B cell (primary cell): Measurements from ENCODE around the gene ELMO3. TPM values are rescaled to one million over a fixed set of nuclear protein-coding genes. Genes with fewer than 3 reads are reported as not detected.

Experiments used
- ATAC-seq: fragments of 200-7000 bp; cut with Tn5 transposase; one replicate; pipeline ENCODE4 v1.10.0; 2021; ENCODE audit warnings: low read depth, mild to moderate bottlenecking, moderate number of reproducible peaks, moderate library complexity
- CTCF ChIA-PET: fragments of 350-600 bp; sonication (Branson Sonifier 250); formaldehyde crosslinking; loops from one replicate; lab custom pipeline; 2021; ENCODE audit warnings: antibody characterized with exemption, inconsistent platforms; lab: Charles Lee
- POLR2A ChIA-PET: fragments of 350-600 bp; sonication (Branson Sonifier 250); formaldehyde crosslinking; loops from one replicate; lab custom pipeline; 2021; ENCODE audit warnings: antibody characterized with exemption; lab: Charles Lee
- DNase-seq: peaks from one replicate; pipeline ENCODE4 v3.0.0; 2013
- H2AFZ ChIP-seq: 2 replicates; pipeline ENCODE4 v1.6.1; 2012; ENCODE audit warnings: mild to moderate bottlenecking, low read depth, low read length; ENCODE audit not compliant: insufficient read depth, poor library complexity, severe bottlenecking
- H3K27ac ChIP-seq, 2 donors: 1 replicate in 1 of 2; 2 replicates in 1 of 2; pipeline ENCODE4 v1.5.1; 2012 to 2013; ENCODE audit warnings: low read length in 2 of 2, mild to moderate bottlenecking in 2 of 2, moderate library complexity in 1 of 2
- H3K27me3 ChIP-seq, 4 experiments: fragments of 200-600 bp in 1 of 4; sonication (generic) in 1 of 4; replicated peaks in 1 of 4; 1 replicate in 2 of 4; 2 replicates in 2 of 4; pipeline versions ENCODE4 v1.6.1 to v1.7.0; 2013 to 2016; ENCODE audit warnings: low read length in 3 of 4, mild to moderate bottlenecking in 2 of 4, mixed read lengths in 1 of 4, moderate library complexity in 1 of 4; ENCODE audit not compliant: insufficient read depth in 4 of 4, control insufficient read depth in 3 of 4; ENCODE audit errors: control extremely low read depth in 1 of 4
- H3K36me3 ChIP-seq, 2 experiments: replicated peaks in 1 of 2; 1 replicate in 1 of 2; 2 replicates in 1 of 2; pipeline versions ENCODE4 v1.6.1 to v1.7.1; 2013; ENCODE audit warnings: low read length in 1 of 2; ENCODE audit not compliant: insufficient read depth in 2 of 2, control insufficient read depth in 1 of 2; ENCODE audit errors: control extremely low read depth in 1 of 2, extremely low read depth in 1 of 2
- H3K4me1 ChIP-seq, 2 donors: fragments of 200-600 bp in 1 of 2; sonication (generic) in 1 of 2; 1 replicate in 1 of 2; 2 replicates in 1 of 2; pipeline versions ENCODE4 v1.5.1 to v1.6.1; 2013 to 2017; ENCODE audit warnings: low read length in 2 of 2; ENCODE audit not compliant: control insufficient read depth in 2 of 2, insufficient read depth in 2 of 2
- H3K4me2 ChIP-seq: replicated peaks from 2 replicates; pipeline ENCODE3; 2012; ENCODE audit warnings: mild to moderate bottlenecking, low read depth, low read length; ENCODE audit not compliant: poor library complexity, severe bottlenecking
- H3K4me3 ChIP-seq, 5 experiments: fragments of 200-600 bp in 1 of 5; sonication (generic) in 1 of 5; 1 replicate in 3 of 5; 2 replicates in 2 of 5; pipeline versions ENCODE4 v1.5.1 to v1.7.0; 2011 to 2016; ENCODE audit warnings: low read length in 4 of 5, mild to moderate bottlenecking in 4 of 5, low read depth in 2 of 5, control low read depth in 1 of 5, moderate library complexity in 1 of 5; ENCODE audit not compliant: insufficient read depth in 1 of 5; ENCODE audit errors: control extremely low read depth in 1 of 5, extremely low read depth in 1 of 5
- H3K79me2 ChIP-seq: fragments of 200-600 bp; sonication (generic); one replicate; pipeline ENCODE4 v1.6.0; 2016; ENCODE audit warnings: low read length; ENCODE audit not compliant: control insufficient read depth, insufficient read depth
- H3K9ac ChIP-seq: fragments of 200-600 bp; sonication (generic); 2 replicates; pipeline ENCODE4 v1.6.1; 2017; ENCODE audit warnings: mild to moderate bottlenecking, low read length, moderate library complexity
- H3K9me3 ChIP-seq, 3 donors: one replicate each; pipeline versions ENCODE4 v1.6.1 to v1.7.1; 2013; ENCODE audit warnings: low read length in 2 of 3; ENCODE audit not compliant: control insufficient read depth in 2 of 3, insufficient read depth in 1 of 3; ENCODE audit errors: control extremely low read depth in 1 of 3
- H4K20me1 ChIP-seq: 2 replicates; pipeline ENCODE4 v1.6.0; 2012; ENCODE audit warnings: mild to moderate bottlenecking, low read length; ENCODE audit not compliant: insufficient read depth, control insufficient read depth, poor library complexity, severe bottlenecking
- H3K27ac Mint-ChIP-seq: one replicate; pipeline ENCODE4 v1.8.0; 2021; ENCODE audit warnings: mixed read lengths
- H3K27me3 Mint-ChIP-seq: one replicate; pipeline ENCODE4 v1.8.0; 2021; ENCODE audit warnings: mixed read lengths
- H3K4me1 Mint-ChIP-seq: one replicate; pipeline ENCODE4 v1.8.0; 2021; ENCODE audit warnings: mixed read lengths
- H3K4me3 Mint-ChIP-seq: one replicate; pipeline ENCODE4 v1.8.0; 2021; ENCODE audit warnings: mixed read lengths
- H3K9me3 Mint-ChIP-seq: one replicate; pipeline ENCODE4 v1.8.0; 2022; ENCODE audit warnings: mixed read lengths; ENCODE audit not compliant: insufficient read depth
- CTCF ChIP-seq: fragments of 200-600 bp; IDR thresholded peaks from one replicate; pipeline ENCODE4 v1.8.0; 2022; ENCODE audit warnings: antibody characterized with exemption, mild to moderate bottlenecking
- EZH2 ChIP-seq: IDR thresholded peaks from 2 replicates; pipeline ENCODE4 v1.6.1; 2012; ENCODE audit warnings: borderline replicate concordance, low read depth, mild to moderate bottlenecking, moderate library complexity, low read length; ENCODE audit not compliant: insufficient read depth, poor library complexity, severe bottlenecking
- WGBS: methylation state at CpG from one replicate; pipeline ENCODE4 v1.1.5; 2013; ENCODE audit warnings: missing lambda C conversion rate; ENCODE audit not compliant: insufficient coverage; 5-methylcytosine and 5-hydroxymethylcytosine counted together
- intact Hi-C: fragments of 100-400 bp; cut with micrococcal nuclease; formaldehyde crosslinking; loops from one replicate; pipeline ENCODE4 v1.10.0; 2022
- polyA plus RNA-seq: library from polyadenylated mRNA; depleted of rRNA; stranded (reverse); fragments of >200 nt; gene quantifications from 2 replicates; pipeline ENCODE4 v1.2.3, GENCODE V29; 2012
- total RNA-seq, 2 donors: library from RNA; stranded (reverse); fragments of 120-200 nt in 1 of 2; gene quantifications; 1 replicate in 1 of 2; 2 replicates in 1 of 2; pipeline versions ENCODE4 v1.2.3 to v1.2.4, GENCODE V29; 2013 to 2022

The ELMO3 gene
- total and polyA plus RNA-seq, 2 donors (not counting 1 experiment from before 2014, with no cell fraction given), result 9.1 to 9.6 TPM

- H3K9me3 Mint-ChIP-seq, result no peaks in the 10 kb centered on the region
- H3K27me3 ChIP-seq, result peaks cover 0 to 28% (median 4%) of the 10 kb centered on the region in 4 experiments
- H3K27ac ChIP-seq, result no peak within 1 kb of the TSS
- no peak within 1 kb of the TSS for H3K27ac Mint-ChIP-seq
- no peak within 1 kb of the TSS for H2AFZ ChIP-seq
- no peak within 1 kb of the TSS for H3K9ac ChIP-seq
- H3K4me1 Mint-ChIP-seq, result peaks cover 32% of the 10 kb centered on the region
- peaks cover 11% of the 10 kb centered on the region for H3K27me3 Mint-ChIP-seq
- WGBS, result 71% methylated on average over 5 of the region's 6 CpGs
- ChIA-PET POLR2A (no interaction called here), CTCF (interaction anchor here (0.6 to 0.9 kb wide), 2 partner anchors 37 to 213 kb away, joined by 3 read pairs; no protein-coding TSS in a partner anchor)
- DNase-seq (no peak), ATAC-seq (no peak)
- H4K20me1 ChIP-seq, result peaks cover 26% of the 10 kb centered on the region
- peaks cover 30 to 36% of the 10 kb centered on the region in 2 donors for H3K4me1 ChIP-seq
- no peak within 1 kb of the TSS for H3K4me3 Mint-ChIP-seq
- intact Hi-C loops, result no loop called here
- no peak within 1 kb of the TSS for H3K4me2 ChIP-seq
- peaks cover 0 to 14% of the 10 kb centered on the region in 2 experiments for H3K36me3 ChIP-seq
- TF ChIP-seq EZH2, result no peak
- TF ChIP-seq CTCF, result no peak
- peaks cover 0 to 8% (median 0%) of the 10 kb centered on the region in 3 donors for H3K9me3 ChIP-seq
- H3K79me2 ChIP-seq, result peaks cover 37% of the 10 kb centered on the region
- H3K4me3 ChIP-seq, result no peak within 1 kb of the TSS
Measured at GRCh38 chr16:67190041-67190440, 8.9 kb upstream of the ELMO3 start, which contains the start of gene EXOC3L1. EXOC3L1 (minus strand) TSS chr16:67190136; CDS start chr16:67189676, 460 bp downstream.
